BLaER1 (cell line): ENCODE data around the gene KCTD3.

Source experiments
- H3K27ac ChIP-seq: shearing (Covaris generic); formaldehyde crosslinking; 2 replicates; pipeline ENCODE4 v1.8.1; 2022
- H3K27me3 ChIP-seq: shearing (Covaris generic); formaldehyde crosslinking; 2 replicates; pipeline ENCODE4 v1.8.1; 2022
- H3K36me3 ChIP-seq: shearing (Covaris generic); formaldehyde crosslinking; 2 replicates; pipeline ENCODE4 v1.8.1; 2022
- H3K4me1 ChIP-seq: shearing (Covaris generic); formaldehyde crosslinking; 2 replicates; pipeline ENCODE4 v1.8.1; 2022
- H3K4me2 ChIP-seq: shearing (Covaris generic); formaldehyde crosslinking; 2 replicates; pipeline ENCODE4 v1.8.1; 2022
- H3K4me3 ChIP-seq: shearing (Covaris generic); formaldehyde crosslinking; 2 replicates; pipeline ENCODE4 v1.8.1; 2022
- H3K9ac ChIP-seq: shearing (Covaris generic); formaldehyde crosslinking; 2 replicates; pipeline ENCODE4 v1.8.1; 2022
- H3K9me3 ChIP-seq: shearing (Covaris generic); formaldehyde crosslinking; 2 replicates; pipeline ENCODE4 v1.8.1; 2022
- H4K20me1 ChIP-seq: shearing (Covaris generic); formaldehyde crosslinking; 2 replicates; pipeline ENCODE4 v1.8.1; 2022
- Cebpa-rat ChIP-seq: shearing (Covaris generic); IDR thresholded peaks from 2 replicates; pipeline ENCODE4 v1.8.1; 2022

Gene KCTD3

GRCh38 chr1:215647738-215648137, 80.6 kb downstream of the KCTD3 start:
- Histone ChIP-seq H3K27me3 (no peaks in the 10 kb centered on the region), H3K9ac (no peak overlapping the region), H3K4me2 (no peak overlapping the region), H4K20me1 (no peaks in the 10 kb centered on the region), H3K9me3 (no peaks in the 10 kb centered on the region), H3K36me3 (no peaks in the 10 kb centered on the region), H3K27ac (no peak overlapping the region), H3K4me3 (no peak overlapping the region), H3K4me1 (no peaks in the 10 kb centered on the region)
- no peak for TF ChIP-seq Cebpa-rat

- Histone ChIP-seq H3K27me3 (no peaks in the 10 kb centered on the region), H3K4me2 (no peak overlapping the region), H3K9ac (no peak overlapping the region), H3K27ac (no peak overlapping the region), H4K20me1 (no peaks in the 10 kb centered on the region), H3K4me3 (no peak overlapping the region), H3K4me1 (no peaks in the 10 kb centered on the region), H3K36me3 (no peaks in the 10 kb centered on the region), H3K9me3 (no peaks in the 10 kb centered on the region)
- TF ChIP-seq Cebpa-rat = no peak
These were observed 81.9 kb downstream of the KCTD3 start for GRCh38 chr1:215648957-215649356.

- H3K4me1 ChIP-seq = no peaks in the 10 kb centered on the region
- H3K4me3 ChIP-seq = no peak overlapping the region
- H4K20me1 ChIP-seq = no peaks in the 10 kb centered on the region
- no peak overlapping the region for H3K27ac ChIP-seq
- no peak for TF ChIP-seq Cebpa-rat
- H3K27me3 ChIP-seq = no peaks in the 10 kb centered on the region
- no peaks in the 10 kb centered on the region for H3K9me3 ChIP-seq
- H3K9ac ChIP-seq = no peak overlapping the region
- no peaks in the 10 kb centered on the region for H3K36me3 ChIP-seq
- H3K4me2 ChIP-seq = no peak overlapping the region
These were observed 83.5 kb downstream of the KCTD3 start for GRCh38 chr1:215650446-215651149.

GRCh38 chr1:215651867-215652266, 84.8 kb downstream of the KCTD3 start:
- H3K36me3 ChIP-seq = no peaks in the 10 kb centered on the region
- TF ChIP-seq Cebpa-rat = no peak
- no peaks in the 10 kb centered on the region for H3K27me3 ChIP-seq
- H3K9me3 ChIP-seq = no peaks in the 10 kb centered on the region
- H3K4me1 ChIP-seq = no peaks in the 10 kb centered on the region
- no peak overlapping the region for H3K4me2 ChIP-seq
- no peak overlapping the region for H3K27ac ChIP-seq
- H3K9ac ChIP-seq = no peak overlapping the region
- H3K4me3 ChIP-seq = no peak overlapping the region
- no peaks in the 10 kb centered on the region for H4K20me1 ChIP-seq

- H3K4me1 ChIP-seq = no peaks in the 10 kb centered on the region
- H3K4me2 ChIP-seq = no peak overlapping the region
- H3K27ac ChIP-seq = no peak overlapping the region
- no peak for TF ChIP-seq Cebpa-rat
- no peaks in the 10 kb centered on the region for H4K20me1 ChIP-seq
- H3K9me3 ChIP-seq = no peaks in the 10 kb centered on the region
- H3K4me3 ChIP-seq = no peak overlapping the region
- H3K36me3 ChIP-seq = no peaks in the 10 kb centered on the region
- no peak overlapping the region for H3K9ac ChIP-seq
- H3K27me3 ChIP-seq = no peaks in the 10 kb centered on the region
These were observed 85.3 kb downstream of the KCTD3 start for GRCh38 chr1:215652371-215652770.

GRCh38 chr1:215657047-215657446, 89.9 kb downstream of the KCTD3 start:
- Histone ChIP-seq H4K20me1 (no peaks in the 10 kb centered on the region), H3K4me1 (no peaks in the 10 kb centered on the region), H3K36me3 (no peaks in the 10 kb centered on the region), H3K4me3 (no peak overlapping the region), H3K9ac (no peak overlapping the region), H3K27me3 (no peaks in the 10 kb centered on the region), H3K9me3 (no peaks in the 10 kb centered on the region), H3K4me2 (no peak overlapping the region), H3K27ac (no peak overlapping the region)
- TF ChIP-seq Cebpa-rat = no peak

GRCh38 chr1:215660259-215660658, 93.2 kb downstream of the KCTD3 start:
- Histone ChIP-seq H3K27ac (no peak overlapping the region), H3K9me3 (no peaks in the 10 kb centered on the region), H3K4me2 (no peak overlapping the region), H3K4me1 (no peaks in the 10 kb centered on the region), H3K4me3 (no peak overlapping the region), H3K36me3 (no peaks in the 10 kb centered on the region), H3K9ac (no peak overlapping the region), H3K27me3 (no peaks in the 10 kb centered on the region), H4K20me1 (no peaks in the 10 kb centered on the region)
- no peak for TF ChIP-seq Cebpa-rat

- Histone ChIP-seq H3K27me3 (no peaks in the 10 kb centered on the region), H3K9ac (no peak overlapping the region), H3K4me1 (no peaks in the 10 kb centered on the region), H3K27ac (no peak overlapping the region), H3K4me2 (no peak overlapping the region), H3K9me3 (no peaks in the 10 kb centered on the region), H3K36me3 (no peaks in the 10 kb centered on the region), H4K20me1 (no peaks in the 10 kb centered on the region), H3K4me3 (no peak overlapping the region)
- TF ChIP-seq Cebpa-rat = no peak
These were observed 93.9 kb downstream of the KCTD3 start for GRCh38 chr1:215661033-215661432.

GRCh38 chr1:215665215-215665614, 98.1 kb downstream of the KCTD3 start:
- Histone ChIP-seq H3K4me1 (peaks cover 5% of the 10 kb centered on the region), H3K9me3 (no peaks in the 10 kb centered on the region), H3K36me3 (no peaks in the 10 kb centered on the region), H3K4me3 (no peak overlapping the region), H3K27me3 (no peaks in the 10 kb centered on the region), H4K20me1 (no peaks in the 10 kb centered on the region), H3K4me2 (no peak overlapping the region), H3K9ac (no peak overlapping the region), H3K27ac (no peak overlapping the region)
- TF ChIP-seq Cebpa-rat = no peak

GRCh38 chr1:215667761-215668160, 100.7 kb downstream of the KCTD3 start:
- H3K4me3 ChIP-seq = no peak overlapping the region

More at GRCh38 chr1:215667761-215668160, 100.7 kb downstream of the KCTD3 start:
- no peak for TF ChIP-seq Cebpa-rat
- Histone ChIP-seq H3K27ac (no peak overlapping the region), H3K36me3 (no peaks in the 10 kb centered on the region), H3K4me1 (peaks cover 6% of the 10 kb centered on the region), H3K27me3 (no peaks in the 10 kb centered on the region), H3K4me2 (no peak overlapping the region), H3K9ac (no peak overlapping the region), H4K20me1 (no peaks in the 10 kb centered on the region), H3K9me3 (no peaks in the 10 kb centered on the region)
